Mesothelial cell of epicardium (in vitro differentiated cells): ENCODE data around the gene TAS2R7. TPM values are rescaled to one million over a fixed set of nuclear protein-coding genes. Genes with fewer than 3 reads are reported as not detected.
"Not testable (repeated sequence)": the region's sequence is repeated elsewhere in the genome, so short reads cannot be mapped to it uniquely, and the experiment has no call there.

ENCODE experiments used
- DNase-seq, 2 experiments: peaks; one replicate each; pipeline ENCODE4 v3.0.0; 2021; ENCODE audit warnings: low spot score in 2 of 2; ENCODE audit not compliant: unreplicated experiment in 2 of 2
- H3K27ac Mint-ChIP-seq: 2 replicates; pipeline ENCODE4 v1.8.0; 2021; ENCODE audit warnings: mixed read lengths
- H3K27me3 Mint-ChIP-seq: 2 replicates; pipeline ENCODE4 v1.8.0; 2021; ENCODE audit warnings: low read depth, mixed read lengths
- H3K36me3 Mint-ChIP-seq: 2 replicates; pipeline ENCODE4 v1.8.0; 2021; ENCODE audit warnings: mixed read lengths
- H3K4me1 Mint-ChIP-seq: 2 replicates; pipeline ENCODE4 v1.8.0; 2021; ENCODE audit warnings: mixed read lengths
- H3K4me3 Mint-ChIP-seq: 2 replicates; pipeline ENCODE4 v1.8.0; 2021; ENCODE audit warnings: mild to moderate bottlenecking, moderate library complexity, mixed read lengths
- H3K9me3 Mint-ChIP-seq: 2 replicates; pipeline ENCODE4 v1.8.0; 2021; ENCODE audit warnings: mixed read lengths
- CTCF ChIP-seq: fragments of 200-600 bp; sonication (generic); IDR thresholded peaks from one replicate; pipeline ENCODE4 v1.5.0; 2021; ENCODE audit warnings: antibody characterized with exemption; ENCODE audit not compliant: unreplicated experiment
- total RNA-seq: library from RNA; stranded (reverse); gene quantifications from 3 replicates; pipeline ENCODE4 v1.2.1, GENCODE V29; 2021

TAS2R7 gene
- total RNA-seq, 1 donor from 2014 or later = 0.20 TPM

- Mint-ChIP-seq H3K27ac (no peak within 1 kb of the TSS), H3K27me3 (peaks cover 3% of the 10 kb centered on the region), H3K36me3 (no peaks in the 10 kb centered on the region), H3K9me3 (no peaks in the 10 kb centered on the region), H3K4me3 (no peak within 1 kb of the TSS), H3K4me1 (no peaks in the 10 kb centered on the region)
- no peak for TF ChIP-seq CTCF
- DNase-seq = no peak
Observed at GRCh38 chr12:10810068-10810467, 7.6 kb upstream of the TAS2R7 start, which contains the start of gene TAS2R9. TAS2R9 (minus strand) TSS chr12:10810168; CDS start chr12:10810075, 93 bp downstream.

GRCh38 chr12:10807186-10807585 is 4.8 kb upstream of the TAS2R7 start, which contains the start of gene TAS2R8:
TAS2R8 (minus strand) TSS chr12:10807286; CDS start chr12:10806980, 306 bp downstream.
- TF ChIP-seq CTCF = no peak
- DNase-seq = no peak
- Mint-ChIP-seq H3K4me1 (no peaks in the 10 kb centered on the region), H3K9me3 (no peaks in the 10 kb centered on the region), H3K4me3 (no peak within 1 kb of the TSS), H3K36me3 (no peaks in the 10 kb centered on the region), H3K27me3 (peaks cover 5% of the 10 kb centered on the region), H3K27ac (no peak within 1 kb of the TSS)

GRCh38 chr12:10801741-10802140 is 686 bp downstream of the TAS2R7 start:
- no peak for TF ChIP-seq CTCF
- H3K36me3 Mint-ChIP-seq = no peaks in the 10 kb centered on the region

GRCh38 chr12:10794222-10794621 is 8.2 kb downstream of the TAS2R7 start:
- TF ChIP-seq CTCF = no peak
- Mint-ChIP-seq H3K4me1 (no peaks in the 10 kb centered on the region), H3K9me3 (peaks cover 3% of the 10 kb centered on the region), H3K27ac (no peak overlapping the region), H3K4me3 (no peak overlapping the region), H3K36me3 (no peaks in the 10 kb centered on the region), H3K27me3 (no peaks in the 10 kb centered on the region)
- DNase-seq = no peak

More at GRCh38 chr12:10801741-10802140, 686 bp downstream of the TAS2R7 start:
- no peaks in the 10 kb centered on the region for H3K9me3 Mint-ChIP-seq
- H3K27ac Mint-ChIP-seq = no peak overlapping the region
- H3K4me3 Mint-ChIP-seq = no peak overlapping the region
- no peaks in the 10 kb centered on the region for H3K4me1 Mint-ChIP-seq
- DNase-seq = no peak
- H3K27me3 Mint-ChIP-seq = peaks cover 8% of the 10 kb centered on the region

GRCh38 chr12:10791769-10792168 is 10.7 kb downstream of the TAS2R7 start:
- H3K9me3 Mint-ChIP-seq, H3K36me3 Mint-ChIP-seq, H3K27me3 Mint-ChIP-seq, H3K4me1 Mint-ChIP-seq, H3K27ac Mint-ChIP-seq, DNase-seq, H3K4me3 Mint-ChIP-seq: not testable (repeated sequence)

- no peak overlapping the region for H3K27ac Mint-ChIP-seq
- no peak overlapping the region for H3K4me3 Mint-ChIP-seq
- no peaks in the 10 kb centered on the region for H3K36me3 Mint-ChIP-seq
- H3K4me1 Mint-ChIP-seq = peaks cover 11% of the 10 kb centered on the region
- H3K9me3 Mint-ChIP-seq = no peaks in the 10 kb centered on the region
- H3K27me3 Mint-ChIP-seq = no peaks in the 10 kb centered on the region
- no peak for DNase-seq
- TF ChIP-seq CTCF = no peak
Observed at GRCh38 chr12:10783252-10783651, 19.2 kb downstream of the TAS2R7 start.
